Sigmoid colon (tissue), 4 donors: ENCODE results near the gene THSD7B.

Experiments used
- EP300 ChIP-seq, 4 donors: sonication (generic); formaldehyde crosslinking; IDR thresholded peaks; one replicate each; pipeline ENCODE4 v1.6.1; 2017; ENCODE audit warnings: antibody characterized with exemption in 4 of 4
- POLR2A ChIP-seq, 2 donors: fragments of 450-650 bp; IDR thresholded peaks; one replicate each; pipeline ENCODE4 v1.6.1; 2016; ENCODE audit warnings: antibody characterized with exemption in 2 of 2, mild to moderate bottlenecking in 2 of 2, moderate library complexity in 2 of 2
- POLR2AphosphoS5 ChIP-seq, 4 donors: sonication (generic); formaldehyde crosslinking; IDR thresholded peaks; one replicate each; pipeline ENCODE4 v1.6.1; 2017; ENCODE audit warnings: antibody characterized with exemption in 4 of 4
- TF ChIP-seq, protein P1 (sequence below), 4 experiments: fragments of 450-650 bp in 3 of 4; fragments of 200-600 bp in 1 of 4; IDR thresholded peaks; one replicate each; pipeline ENCODE4 v1.5.1; 2016 to 2019; ENCODE audit warnings: antibody characterized with exemption in 4 of 4, mild to moderate bottlenecking in 3 of 4, moderate library complexity in 2 of 4

DNA sequence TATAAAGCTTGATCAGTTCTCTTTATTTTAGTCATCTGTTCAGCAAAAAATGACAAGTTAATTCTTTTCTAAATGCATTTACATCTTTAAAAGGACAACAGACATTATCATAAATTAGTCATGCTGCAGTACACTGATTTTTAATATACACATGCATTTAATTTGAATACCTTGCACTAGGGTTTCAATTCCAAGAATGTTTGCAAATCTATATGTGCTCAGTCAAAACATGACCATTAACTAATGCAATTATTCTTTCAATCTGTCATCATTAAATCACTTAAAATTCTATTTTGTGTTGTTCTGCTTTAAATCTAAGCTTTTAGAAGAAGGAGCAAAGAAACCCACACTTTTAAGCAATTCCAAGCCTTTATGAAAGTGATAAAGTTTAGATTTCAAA is 342.6 kb downstream of the THSD7B start:
- TF ChIP-seq POLR2A (IDR thresholded peaks at IDR 0.05) (no peak), POLR2AphosphoS5 (IDR thresholded peaks at IDR 0.05) (no peak), EP300 (IDR thresholded peaks at IDR 0.05) (no peak)
- TF ChIP-seq, protein P1, sequence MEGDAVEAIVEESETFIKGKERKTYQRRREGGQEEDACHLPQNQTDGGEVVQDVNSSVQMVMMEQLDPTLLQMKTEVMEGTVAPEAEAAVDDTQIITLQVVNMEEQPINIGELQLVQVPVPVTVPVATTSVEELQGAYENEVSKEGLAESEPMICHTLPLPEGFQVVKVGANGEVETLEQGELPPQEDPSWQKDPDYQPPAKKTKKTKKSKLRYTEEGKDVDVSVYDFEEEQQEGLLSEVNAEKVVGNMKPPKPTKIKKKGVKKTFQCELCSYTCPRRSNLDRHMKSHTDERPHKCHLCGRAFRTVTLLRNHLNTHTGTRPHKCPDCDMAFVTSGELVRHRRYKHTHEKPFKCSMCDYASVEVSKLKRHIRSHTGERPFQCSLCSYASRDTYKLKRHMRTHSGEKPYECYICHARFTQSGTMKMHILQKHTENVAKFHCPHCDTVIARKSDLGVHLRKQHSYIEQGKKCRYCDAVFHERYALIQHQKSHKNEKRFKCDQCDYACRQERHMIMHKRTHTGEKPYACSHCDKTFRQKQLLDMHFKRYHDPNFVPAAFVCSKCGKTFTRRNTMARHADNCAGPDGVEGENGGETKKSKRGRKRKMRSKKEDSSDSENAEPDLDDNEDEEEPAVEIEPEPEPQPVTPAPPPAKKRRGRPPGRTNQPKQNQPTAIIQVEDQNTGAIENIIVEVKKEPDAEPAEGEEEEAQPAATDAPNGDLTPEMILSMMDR (IDR thresholded peaks at IDR 0.05): no peak
